GM23338 (cell line): ENCODE measurements around the gene GDPD1. TPM values are rescaled to one million over a fixed set of nuclear protein-coding genes. Genes with fewer than 3 reads are reported as not detected.

ENCODE experiments used
- ATAC-seq: fragments of 200-7000 bp; cut with Tn5 transposase; 3 replicates; pipeline ENCODE4 v1.9.1; 2020
- DNase-seq: peaks from one replicate; pipeline ENCODE4 v3.0.0-alpha.2; 2015; ENCODE audit warnings: low spot score
- H2AFZ ChIP-seq: fragments of 200-600 bp; sonication (generic); 2 replicates; pipeline ENCODE4 v1.8.0; 2016; ENCODE audit warnings: antibody characterized with exemption, mild to moderate bottlenecking, moderate library complexity
- H3F3A ChIP-seq: fragments of 200-600 bp; sonication (generic); replicated peaks from 2 replicates; pipeline ENCODE4 v1.8.0; 2017; ENCODE audit warnings: antibody characterized with exemption, mixed run types, low read depth
- H3K27ac ChIP-seq: fragments of 200-600 bp; sonication (generic); 2 replicates; pipeline ENCODE4 v1.6.1; 2016; ENCODE audit warnings: low read depth
- H3K27me3 ChIP-seq: fragments of 200-600 bp; sonication (generic); 2 replicates; pipeline ENCODE4 v1.8.0; 2016; ENCODE audit warnings: mild to moderate bottlenecking, mixed run types, moderate library complexity; ENCODE audit not compliant: insufficient read depth
- H3K36me3 ChIP-seq: fragments of 200-600 bp; sonication (generic); 2 replicates; pipeline ENCODE4 v1.8.0; 2016; ENCODE audit warnings: mild to moderate bottlenecking; ENCODE audit not compliant: insufficient read depth
- H3K4me1 ChIP-seq: fragments of 200-600 bp; sonication (generic); 2 replicates; pipeline ENCODE4 v1.8.0; 2016; ENCODE audit warnings: mild to moderate bottlenecking, moderate library complexity; ENCODE audit not compliant: insufficient read depth
- H3K4me2 ChIP-seq: fragments of 200-600 bp; sonication (generic); 2 replicates; pipeline ENCODE4 v1.7.1; 2017; ENCODE audit warnings: mixed run types
- H3K4me3 ChIP-seq: fragments of 200-600 bp; sonication (generic); 2 replicates; pipeline ENCODE4 v1.6.1; 2016; ENCODE audit warnings: mixed run types
- H3K79me2 ChIP-seq: fragments of 200-600 bp; sonication (generic); replicated peaks from 2 replicates; pipeline ENCODE4 v1.8.0; 2017; ENCODE audit warnings: mild to moderate bottlenecking; ENCODE audit not compliant: insufficient read depth
- H3K9me2 ChIP-seq: fragments of 200-600 bp; sonication (generic); 2 replicates; pipeline ENCODE4 v1.8.0; 2017; ENCODE audit not compliant: insufficient read depth
- H4K20me1 ChIP-seq: fragments of 200-600 bp; sonication (generic); replicated peaks from 2 replicates; pipeline ENCODE4 v1.8.0; 2017; ENCODE audit warnings: mild to moderate bottlenecking; ENCODE audit not compliant: insufficient read depth
- H3K27ac Mint-ChIP-seq: 2 replicates; pipeline ENCODE4 v1.8.0; 2020; ENCODE audit warnings: inconsistent platforms, mild to moderate bottlenecking, moderate library complexity, mixed read lengths
- H3K27me3 Mint-ChIP-seq: 3 replicates; pipeline ENCODE4 v1.8.0; 2022; ENCODE audit warnings: low read depth, mild to moderate bottlenecking, moderate library complexity, mixed read lengths, inconsistent platforms; ENCODE audit not compliant: insufficient read depth, poor library complexity
- H3K36me3 Mint-ChIP-seq: 3 replicates; pipeline ENCODE4 v1.8.0; 2021; ENCODE audit warnings: low read depth, mild to moderate bottlenecking, inconsistent platforms, moderate library complexity, mixed read lengths
- H3K4me1 Mint-ChIP-seq: 3 replicates; pipeline ENCODE4 v1.8.0; 2020; ENCODE audit warnings: mild to moderate bottlenecking, inconsistent platforms, mixed read lengths
- H3K4me3 Mint-ChIP-seq: 3 replicates; pipeline ENCODE4 v1.8.0; 2021; ENCODE audit warnings: moderate library complexity, mild to moderate bottlenecking, inconsistent platforms, mixed read lengths
- H3K9me3 Mint-ChIP-seq: 3 replicates; pipeline ENCODE4 v1.8.0; 2020; ENCODE audit warnings: moderate library complexity, mild to moderate bottlenecking, inconsistent platforms, mixed read lengths
- CREB1 ChIP-seq: fragments of 250-450 bp; sonication (Bioruptor Pico); IDR thresholded peaks from 2 replicates; pipeline ENCODE4 v1.5.0; 2020; ENCODE audit warnings: low read depth, mild to moderate bottlenecking, moderate library complexity
- EZH2 ChIP-seq: fragments of 200-600 bp; sonication (generic); IDR thresholded peaks from one replicate; pipeline ENCODE4 v1.8.0; 2017; ENCODE audit warnings: antibody characterized with exemption, mild to moderate bottlenecking, low read depth; ENCODE audit not compliant: unreplicated experiment
- EZH2phosphoT487 ChIP-seq: fragments of 200-600 bp; sonication (generic); IDR thresholded peaks from one replicate; pipeline ENCODE4 v1.8.1; 2018; ENCODE audit warnings: antibody characterized with exemption; ENCODE audit not compliant: unreplicated experiment
- JUNB ChIP-seq: IDR thresholded peaks from one replicate; pipeline ENCODE4 v1.6.1; 2016; ENCODE audit warnings: antibody characterized with exemption; ENCODE audit not compliant: unreplicated experiment
- NANOG ChIP-seq: IDR thresholded peaks from 2 replicates; pipeline ENCODE4 v1.6.1; 2016; ENCODE audit warnings: antibody characterized with exemption, borderline replicate concordance
- POLR2AphosphoS5 ChIP-seq: IDR thresholded peaks from 2 replicates; pipeline ENCODE4 v1.6.1; 2016; ENCODE audit warnings: antibody characterized with exemption, low read depth
- STAT1 ChIP-seq: IDR thresholded peaks from one replicate; pipeline ENCODE4 v1.6.1; 2016; ENCODE audit warnings: antibody characterized with exemption; ENCODE audit not compliant: unreplicated experiment
- ZNF331 ChIP-seq: fragments of 250-450 bp; sonication (Bioruptor Pico); IDR thresholded peaks from 2 replicates; pipeline ENCODE4 v1.5.0; 2020; ENCODE audit warnings: low read depth, mild to moderate bottlenecking, moderate library complexity
- polyA plus RNA-seq: library from polyadenylated mRNA; unstranded; fragments of >200 nt; fragmentation: Nextera tagmentation; extraction: Ambion mirVana; gene quantifications from 2 replicates; pipeline ENCODE4 v1.2.1, GENCODE V29; 2016
- total RNA-seq: library from RNA; depleted of rRNA; stranded (reverse); fragments of >200 nt; shearing (Covaris generic); gene quantifications from 2 replicates; pipeline ENCODE4 v1.2.3, GENCODE V29; 2014
- TF ChIP-seq, protein P1 (sequence below): IDR thresholded peaks from one replicate; pipeline ENCODE4 v1.6.1; 2018; ENCODE audit warnings: antibody characterized with exemption; ENCODE audit not compliant: unreplicated experiment
- TF ChIP-seq, protein P2 (sequence below), 2 experiments: fragments of 200-600 bp in 1 of 2; sonication (generic) in 1 of 2; conservative IDR thresholded peaks; 2 replicates each; pipeline versions ENCODE4 v1.5.1 to v1.6.1; 2016 to 2017; ENCODE audit warnings: antibody characterized with exemption in 2 of 2, low read depth in 2 of 2, mild to moderate bottlenecking in 2 of 2, moderate library complexity in 1 of 2
- TF ChIP-seq, protein P3 (sequence below): IDR thresholded peaks from 2 replicates; pipeline ENCODE4 v1.6.1; 2016; ENCODE audit warnings: antibody characterized with exemption

The GDPD1 gene
- total and polyA plus RNA-seq, 2 experiments from 2014 or later: 6.8 to 7.8 TPM

DNA sequence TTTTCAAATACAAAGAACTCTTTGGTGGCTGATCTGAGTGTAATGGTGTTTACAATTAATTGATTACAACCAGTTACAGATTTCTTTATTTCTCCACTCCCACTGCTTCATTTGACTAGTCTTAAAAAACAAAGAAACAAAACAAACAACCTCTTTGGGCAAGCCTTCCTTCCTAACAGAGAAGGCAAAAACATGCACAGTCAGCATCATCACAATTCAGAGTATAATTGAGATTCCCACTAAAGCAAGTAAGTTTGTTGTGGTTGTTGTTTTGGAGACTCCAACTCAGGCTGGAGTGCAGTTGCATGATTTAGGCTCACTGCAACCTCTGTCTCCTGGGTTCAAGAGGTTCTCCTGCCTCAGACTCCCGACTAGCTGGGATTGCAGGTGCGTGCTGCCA lies 40.4 kb downstream of the GDPD1 start (continued):
- TF ChIP-seq, protein P1, sequence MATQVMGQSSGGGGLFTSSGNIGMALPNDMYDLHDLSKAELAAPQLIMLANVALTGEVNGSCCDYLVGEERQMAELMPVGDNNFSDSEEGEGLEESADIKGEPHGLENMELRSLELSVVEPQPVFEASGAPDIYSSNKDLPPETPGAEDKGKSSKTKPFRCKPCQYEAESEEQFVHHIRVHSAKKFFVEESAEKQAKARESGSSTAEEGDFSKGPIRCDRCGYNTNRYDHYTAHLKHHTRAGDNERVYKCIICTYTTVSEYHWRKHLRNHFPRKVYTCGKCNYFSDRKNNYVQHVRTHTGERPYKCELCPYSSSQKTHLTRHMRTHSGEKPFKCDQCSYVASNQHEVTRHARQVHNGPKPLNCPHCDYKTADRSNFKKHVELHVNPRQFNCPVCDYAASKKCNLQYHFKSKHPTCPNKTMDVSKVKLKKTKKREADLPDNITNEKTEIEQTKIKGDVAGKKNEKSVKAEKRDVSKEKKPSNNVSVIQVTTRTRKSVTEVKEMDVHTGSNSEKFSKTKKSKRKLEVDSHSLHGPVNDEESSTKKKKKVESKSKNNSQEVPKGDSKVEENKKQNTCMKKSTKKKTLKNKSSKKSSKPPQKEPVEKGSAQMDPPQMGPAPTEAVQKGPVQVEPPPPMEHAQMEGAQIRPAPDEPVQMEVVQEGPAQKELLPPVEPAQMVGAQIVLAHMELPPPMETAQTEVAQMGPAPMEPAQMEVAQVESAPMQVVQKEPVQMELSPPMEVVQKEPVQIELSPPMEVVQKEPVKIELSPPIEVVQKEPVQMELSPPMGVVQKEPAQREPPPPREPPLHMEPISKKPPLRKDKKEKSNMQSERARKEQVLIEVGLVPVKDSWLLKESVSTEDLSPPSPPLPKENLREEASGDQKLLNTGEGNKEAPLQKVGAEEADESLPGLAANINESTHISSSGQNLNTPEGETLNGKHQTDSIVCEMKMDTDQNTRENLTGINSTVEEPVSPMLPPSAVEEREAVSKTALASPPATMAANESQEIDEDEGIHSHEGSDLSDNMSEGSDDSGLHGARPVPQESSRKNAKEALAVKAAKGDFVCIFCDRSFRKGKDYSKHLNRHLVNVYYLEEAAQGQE: no peak
- TF ChIP-seq, protein P2, sequence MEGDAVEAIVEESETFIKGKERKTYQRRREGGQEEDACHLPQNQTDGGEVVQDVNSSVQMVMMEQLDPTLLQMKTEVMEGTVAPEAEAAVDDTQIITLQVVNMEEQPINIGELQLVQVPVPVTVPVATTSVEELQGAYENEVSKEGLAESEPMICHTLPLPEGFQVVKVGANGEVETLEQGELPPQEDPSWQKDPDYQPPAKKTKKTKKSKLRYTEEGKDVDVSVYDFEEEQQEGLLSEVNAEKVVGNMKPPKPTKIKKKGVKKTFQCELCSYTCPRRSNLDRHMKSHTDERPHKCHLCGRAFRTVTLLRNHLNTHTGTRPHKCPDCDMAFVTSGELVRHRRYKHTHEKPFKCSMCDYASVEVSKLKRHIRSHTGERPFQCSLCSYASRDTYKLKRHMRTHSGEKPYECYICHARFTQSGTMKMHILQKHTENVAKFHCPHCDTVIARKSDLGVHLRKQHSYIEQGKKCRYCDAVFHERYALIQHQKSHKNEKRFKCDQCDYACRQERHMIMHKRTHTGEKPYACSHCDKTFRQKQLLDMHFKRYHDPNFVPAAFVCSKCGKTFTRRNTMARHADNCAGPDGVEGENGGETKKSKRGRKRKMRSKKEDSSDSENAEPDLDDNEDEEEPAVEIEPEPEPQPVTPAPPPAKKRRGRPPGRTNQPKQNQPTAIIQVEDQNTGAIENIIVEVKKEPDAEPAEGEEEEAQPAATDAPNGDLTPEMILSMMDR (conservative IDR thresholded peaks at IDR 0.05; ENCODE audit: low read depth in 2 of 2): no peak

DNA sequence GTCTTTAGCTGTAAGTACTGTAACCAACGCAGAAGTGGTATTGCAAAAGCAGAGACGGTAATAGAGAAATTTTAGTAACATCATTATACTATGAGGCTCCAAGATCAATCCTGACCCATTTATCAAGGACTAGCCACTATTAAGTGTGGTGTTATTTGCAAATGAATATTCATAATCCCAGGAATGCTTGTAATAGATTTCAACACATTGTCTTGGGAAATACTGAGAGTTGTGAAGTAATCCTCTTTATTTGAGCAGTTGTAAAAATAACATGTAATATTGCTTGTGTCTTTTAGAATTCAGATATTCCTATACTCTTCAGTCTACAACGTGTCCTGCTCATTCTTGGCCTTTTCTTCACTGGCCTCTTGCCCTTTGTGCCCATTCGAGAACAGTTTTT lies 46.4 kb downstream of the GDPD1 start:
- Histone ChIP-seq H3F3A (no peaks in the 10 kb centered on the region), H3K79me2 (no peaks in the 10 kb centered on the region), H3K4me1 (no peaks in the 10 kb centered on the region), H3K27ac (no peak overlapping the region), H3K27me3 (no peaks in the 10 kb centered on the region), H3K4me3 (no peak overlapping the region), H3K9me2 (no peaks in the 10 kb centered on the region), H3K4me2 (no peak overlapping the region), H2AFZ (no peak overlapping the region), H4K20me1 (no peaks in the 10 kb centered on the region), H3K36me3 (no peaks in the 10 kb centered on the region)
- Mint-ChIP-seq H3K27ac (no peak overlapping the region), H3K27me3 (peaks cover 3% of the 10 kb centered on the region), H3K36me3 (no peaks in the 10 kb centered on the region), H3K4me1 (no peaks in the 10 kb centered on the region), H3K9me3 (no peaks in the 10 kb centered on the region), H3K4me3 (no peak overlapping the region)
- DNase-seq: no peak
- ATAC-seq: no peak
- TF ChIP-seq EZH2phosphoT487: no peak
- TF ChIP-seq STAT1: no peak
- TF ChIP-seq POLR2AphosphoS5: no peak
- TF ChIP-seq, protein P2 (conservative IDR thresholded peaks at IDR 0.05; ENCODE audit: low read depth in 2 of 2): no peak
- no peak for TF ChIP-seq JUNB
- no peak for TF ChIP-seq EZH2
- TF ChIP-seq ZNF331 (CRISPR knock-in tag): no peak
- TF ChIP-seq, protein P1: no peak
- TF ChIP-seq NANOG: no peak
- TF ChIP-seq CREB1: no peak
- TF ChIP-seq, protein P3, sequence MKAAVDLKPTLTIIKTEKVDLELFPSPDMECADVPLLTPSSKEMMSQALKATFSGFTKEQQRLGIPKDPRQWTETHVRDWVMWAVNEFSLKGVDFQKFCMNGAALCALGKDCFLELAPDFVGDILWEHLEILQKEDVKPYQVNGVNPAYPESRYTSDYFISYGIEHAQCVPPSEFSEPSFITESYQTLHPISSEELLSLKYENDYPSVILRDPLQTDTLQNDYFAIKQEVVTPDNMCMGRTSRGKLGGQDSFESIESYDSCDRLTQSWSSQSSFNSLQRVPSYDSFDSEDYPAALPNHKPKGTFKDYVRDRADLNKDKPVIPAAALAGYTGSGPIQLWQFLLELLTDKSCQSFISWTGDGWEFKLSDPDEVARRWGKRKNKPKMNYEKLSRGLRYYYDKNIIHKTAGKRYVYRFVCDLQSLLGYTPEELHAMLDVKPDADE: no peak
